RWPE2 (cell line): ENCODE results near the gene ACTR2.

Source experiments
- ATAC-seq: fragments of 200-7000 bp; cut with Tn5 transposase; 3 replicates; pipeline ENCODE4 v1.9.1; 2021; ENCODE audit warnings: low read depth
- DNase-seq: peaks from one replicate; pipeline ENCODE4 v3.0.0-alpha.2; 2020; ENCODE audit warnings: low spot score
- H3K27ac ChIP-seq: fragments of 450-650 bp; 2 replicates; pipeline ENCODE4 v1.5.1; 2017; ENCODE audit warnings: mild to moderate bottlenecking; ENCODE audit not compliant: poor library complexity, severe bottlenecking
- H3K27me3 ChIP-seq: fragments of 250-450 bp; sonication (Bioruptor Pico); 2 replicates; pipeline ENCODE4 v1.5.1; 2021; ENCODE audit warnings: mild to moderate bottlenecking, moderate library complexity; ENCODE audit not compliant: insufficient read depth, poor library complexity, severe bottlenecking
- H3K36me3 ChIP-seq: fragments of 250-450 bp; sonication (Bioruptor Pico); 2 replicates; pipeline ENCODE4 v1.5.1; 2020; ENCODE audit warnings: low read depth, mild to moderate bottlenecking, moderate library complexity
- H3K4me1 ChIP-seq: fragments of 250-450 bp; sonication (Bioruptor Pico); 2 replicates; pipeline ENCODE4 v1.5.1; 2021; ENCODE audit warnings: mild to moderate bottlenecking, moderate library complexity; ENCODE audit not compliant: insufficient read depth, poor library complexity, severe bottlenecking
- H3K4me3 ChIP-seq: fragments of 250-450 bp; sonication (Bioruptor Pico); 2 replicates; pipeline ENCODE4 v1.5.1; 2021; ENCODE audit warnings: mild to moderate bottlenecking, moderate library complexity; ENCODE audit not compliant: severe bottlenecking
- H3K9me3 ChIP-seq: fragments of 250-450 bp; sonication (Bioruptor Pico); 2 replicates; pipeline ENCODE4 v1.5.1; 2021; ENCODE audit warnings: mild to moderate bottlenecking, moderate library complexity; ENCODE audit not compliant: severe bottlenecking
- CTCF ChIP-seq: fragments of 450-650 bp; IDR thresholded peaks from one replicate; pipeline ENCODE4 v1.5.1; 2017; ENCODE audit warnings: mild to moderate bottlenecking, moderate library complexity; ENCODE audit not compliant: poor library complexity, severe bottlenecking

ACTR2 gene

GRCh38 chr2:65263262-65263661 is 35.6 kb downstream of the ACTR2 start:
- no peaks in the 10 kb centered on the region for H3K9me3 ChIP-seq
- H3K4me1 ChIP-seq: peaks cover 7% of the 10 kb centered on the region
- H3K27ac ChIP-seq: no peak overlapping the region
- H3K27me3 ChIP-seq: no peaks in the 10 kb centered on the region
- TF ChIP-seq CTCF: no peak
- peaks cover 80% of the 10 kb centered on the region for H3K36me3 ChIP-seq
- no peak overlapping the region for H3K4me3 ChIP-seq
- no peak for ATAC-seq
- DNase-seq: no peak

- Histone ChIP-seq H3K9me3 (no peaks in the 10 kb centered on the region), H3K4me3 (no peak overlapping the region), H3K27ac (no peak overlapping the region), H3K4me1 (peaks cover 7% of the 10 kb centered on the region), H3K27me3 (no peaks in the 10 kb centered on the region), H3K36me3 (peaks cover 80% of the 10 kb centered on the region)
- no peak for DNase-seq
- no peak for TF ChIP-seq CTCF
- ATAC-seq: no peak
Measured at GRCh38 chr2:65263986-65264385, 36.4 kb downstream of the ACTR2 start.

- Histone ChIP-seq H3K27me3 (no peaks in the 10 kb centered on the region), H3K9me3 (no peaks in the 10 kb centered on the region), H3K4me3 (no peak overlapping the region), H3K27ac (no peak overlapping the region), H3K4me1 (peaks cover 2% of the 10 kb centered on the region), H3K36me3 (peaks cover 79% of the 10 kb centered on the region)
- DNase-seq (no peak), ATAC-seq (peak; percentile 56; the same call in 2 of the 3 replicates)
- peak; percentile 85 for TF ChIP-seq CTCF
Measured at GRCh38 chr2:65264821-65265670, 37.4 kb downstream of the ACTR2 start.

- H3K4me3 ChIP-seq: no peak overlapping the region
- no peak overlapping the region for H3K27ac ChIP-seq
- H3K36me3 ChIP-seq: peaks cover 81% of the 10 kb centered on the region
- no peaks in the 10 kb centered on the region for H3K4me1 ChIP-seq
- no peak for ATAC-seq
- H3K9me3 ChIP-seq: no peaks in the 10 kb centered on the region
- TF ChIP-seq CTCF: no peak
- no peak for DNase-seq
- no peaks in the 10 kb centered on the region for H3K27me3 ChIP-seq
Measured at GRCh38 chr2:65265671-65266045, 38.0 kb downstream of the ACTR2 start.

GRCh38 chr2:65267008-65267407 is 39.4 kb downstream of the ACTR2 start:
- ATAC-seq: no peak
- Histone ChIP-seq H3K27ac (no peak overlapping the region), H3K9me3 (no peaks in the 10 kb centered on the region), H3K27me3 (no peaks in the 10 kb centered on the region), H3K4me3 (no peak overlapping the region), H3K36me3 (peaks cover 82% of the 10 kb centered on the region), H3K4me1 (no peaks in the 10 kb centered on the region)
- no peak for DNase-seq
- no peak for TF ChIP-seq CTCF
